Memory B cell (primary cell): ENCODE data around the gene RPL37A.
A peak's percentile ranks its signal among the peaks of the same experiment; 100 is the strongest.

Source experiments
- ATAC-seq: fragments of 150-1000 bp; cut with Tn5 transposase; 2 replicates; pipeline ENCODE4 v1.10.0; 2021; ENCODE audit warnings: low read depth, mild to moderate bottlenecking, moderate library complexity
- DNase-seq, 2 donors: peaks; one replicate each; pipeline ENCODE4 v3.0.0; 2022; ENCODE audit warnings: low spot score in 2 of 2
- H3K27ac Mint-ChIP-seq: one replicate; pipeline ENCODE4 v1.8.0; 2022; ENCODE audit warnings: mild to moderate bottlenecking, moderate library complexity, mixed read lengths
- H3K27me3 Mint-ChIP-seq: one replicate; pipeline ENCODE4 v1.8.0; 2022; ENCODE audit warnings: mixed read lengths
- H3K36me3 Mint-ChIP-seq: one replicate; pipeline ENCODE4 v1.8.0; 2022; ENCODE audit warnings: mild to moderate bottlenecking, mixed read lengths
- H3K4me1 Mint-ChIP-seq: one replicate; pipeline ENCODE4 v1.8.0; 2022; ENCODE audit warnings: mixed read lengths
- H3K4me3 Mint-ChIP-seq: one replicate; pipeline ENCODE4 v1.8.0; 2022; ENCODE audit warnings: mild to moderate bottlenecking, moderate library complexity, mixed read lengths
- H3K9me3 Mint-ChIP-seq: one replicate; pipeline ENCODE4 v1.8.0; 2022; ENCODE audit warnings: mixed read lengths

Gene RPL37A

DNA sequence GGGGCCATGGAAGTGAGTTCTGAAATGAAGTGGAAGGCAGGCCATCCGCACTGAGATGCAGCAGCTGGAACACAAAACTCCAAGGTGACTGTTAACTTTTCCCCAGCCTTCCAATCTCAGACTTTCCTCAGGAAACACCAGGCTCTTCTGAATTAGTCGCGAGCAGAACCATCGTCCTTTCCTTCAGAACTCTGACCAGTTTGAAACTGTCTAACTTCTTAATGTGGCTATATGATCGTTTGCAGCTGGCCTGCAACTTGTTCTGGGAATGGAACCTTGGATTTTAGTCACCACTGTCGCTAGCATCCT lies 620 bp upstream of the RPL37A start:
- H3K36me3 Mint-ChIP-seq: peaks cover 21% of the 10 kb centered on the region

DNA sequence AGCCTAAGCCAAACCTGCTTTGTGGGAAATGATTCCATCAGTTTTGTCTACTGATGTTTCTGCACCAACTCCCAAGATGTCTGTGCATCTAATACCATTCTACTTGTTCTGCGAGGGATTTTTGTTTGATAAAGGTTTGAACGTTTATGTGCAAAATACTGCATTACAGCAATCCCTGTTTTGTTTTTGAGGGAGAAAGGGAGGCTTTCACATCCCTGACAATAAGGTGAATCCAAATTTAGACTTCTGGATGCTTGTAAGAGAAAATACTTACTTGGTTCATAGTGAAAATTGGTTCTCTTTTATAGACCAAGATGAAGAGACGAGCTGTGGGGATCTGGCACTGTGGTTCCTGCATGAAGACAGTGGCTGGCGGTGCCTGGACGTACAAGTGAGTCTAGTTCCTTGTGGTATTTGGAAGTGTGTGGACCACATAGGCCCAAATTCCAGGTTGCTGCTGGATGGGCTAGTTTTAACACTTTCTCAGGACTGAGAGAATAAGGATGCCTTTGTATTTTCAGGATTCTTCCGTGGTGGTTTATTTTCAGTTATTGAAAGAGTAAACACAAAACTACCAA lies 1.1 kb downstream of the RPL37A start:
- ATAC-seq (no peak), DNase-seq (no peak)
- Mint-ChIP-seq H3K36me3 (peaks cover 29% of the 10 kb centered on the region), H3K4me1 (peaks cover 42% of the 10 kb centered on the region), H3K27ac (peak overlapping the region; percentile 97), H3K9me3 (no peaks in the 10 kb centered on the region), H3K27me3 (no peaks in the 10 kb centered on the region), H3K4me3 (peak overlapping the region; percentile 96)

More for the DNA sequence above, 620 bp upstream of the RPL37A start:
- H3K4me3 Mint-ChIP-seq: peak overlapping the region; percentile 96
- DNase-seq: no peak
- H3K9me3 Mint-ChIP-seq: no peaks in the 10 kb centered on the region
- peak overlapping the region; percentile 97 for H3K27ac Mint-ChIP-seq
- H3K27me3 Mint-ChIP-seq: no peaks in the 10 kb centered on the region
- no peak for ATAC-seq
- peaks cover 43% of the 10 kb centered on the region for H3K4me1 Mint-ChIP-seq

DNA sequence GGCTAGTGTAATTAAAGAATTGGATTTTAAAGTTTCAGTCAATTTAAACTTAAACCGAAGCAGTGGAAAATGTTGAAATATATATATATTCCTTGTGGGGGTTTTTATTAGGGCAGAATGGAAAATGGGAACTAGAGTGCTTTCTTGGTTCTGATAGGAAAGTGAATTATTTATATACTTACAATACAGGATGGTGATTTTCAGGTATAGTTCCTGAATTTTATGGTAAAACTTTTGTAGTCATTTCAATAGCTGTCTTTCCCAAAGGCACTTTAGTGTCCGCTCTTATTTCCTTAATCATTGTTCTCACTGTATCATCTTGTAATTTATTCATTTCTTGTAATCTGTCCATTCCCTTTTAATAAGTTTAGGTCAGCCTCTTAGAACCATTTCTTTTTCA lies 1.9 kb downstream of the RPL37A start:
- no peaks in the 10 kb centered on the region for H3K27me3 Mint-ChIP-seq
- DNase-seq (no peak), ATAC-seq (no peak)
- H3K4me3 Mint-ChIP-seq: peak overlapping the region; percentile 25
- H3K9me3 Mint-ChIP-seq: no peaks in the 10 kb centered on the region
- peak overlapping the region; percentile 97 for H3K27ac Mint-ChIP-seq
- H3K4me1 Mint-ChIP-seq: peaks cover 40% of the 10 kb centered on the region
- peaks cover 35% of the 10 kb centered on the region for H3K36me3 Mint-ChIP-seq

DNA sequence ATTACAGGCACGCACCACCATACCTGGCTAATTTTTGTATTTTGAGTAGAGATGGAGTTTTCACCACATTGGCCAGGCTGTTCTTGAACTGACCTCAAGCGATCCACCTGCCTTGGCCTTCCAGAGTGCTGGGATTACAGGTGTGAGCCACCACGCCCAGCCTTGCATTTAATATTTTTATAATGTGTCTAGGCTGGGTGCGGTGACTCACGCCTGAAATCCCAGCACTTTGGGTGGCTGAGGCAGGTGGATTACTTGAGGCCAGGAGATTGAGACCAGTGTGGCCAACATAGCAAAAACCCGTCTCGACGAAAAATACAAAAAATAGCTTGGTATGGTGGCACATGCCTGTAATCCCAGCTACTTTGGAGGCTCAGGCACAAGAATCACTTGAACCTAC lies 3.2 kb downstream of the RPL37A start:
- Mint-ChIP-seq H3K27me3 (no peaks in the 10 kb centered on the region), H3K36me3 (peaks cover 39% of the 10 kb centered on the region), H3K4me1 (peaks cover 41% of the 10 kb centered on the region), H3K4me3 (no peak overlapping the region), H3K9me3 (no peaks in the 10 kb centered on the region), H3K27ac (no peak overlapping the region)
- DNase-seq (no peak), ATAC-seq (no peak)

DNA sequence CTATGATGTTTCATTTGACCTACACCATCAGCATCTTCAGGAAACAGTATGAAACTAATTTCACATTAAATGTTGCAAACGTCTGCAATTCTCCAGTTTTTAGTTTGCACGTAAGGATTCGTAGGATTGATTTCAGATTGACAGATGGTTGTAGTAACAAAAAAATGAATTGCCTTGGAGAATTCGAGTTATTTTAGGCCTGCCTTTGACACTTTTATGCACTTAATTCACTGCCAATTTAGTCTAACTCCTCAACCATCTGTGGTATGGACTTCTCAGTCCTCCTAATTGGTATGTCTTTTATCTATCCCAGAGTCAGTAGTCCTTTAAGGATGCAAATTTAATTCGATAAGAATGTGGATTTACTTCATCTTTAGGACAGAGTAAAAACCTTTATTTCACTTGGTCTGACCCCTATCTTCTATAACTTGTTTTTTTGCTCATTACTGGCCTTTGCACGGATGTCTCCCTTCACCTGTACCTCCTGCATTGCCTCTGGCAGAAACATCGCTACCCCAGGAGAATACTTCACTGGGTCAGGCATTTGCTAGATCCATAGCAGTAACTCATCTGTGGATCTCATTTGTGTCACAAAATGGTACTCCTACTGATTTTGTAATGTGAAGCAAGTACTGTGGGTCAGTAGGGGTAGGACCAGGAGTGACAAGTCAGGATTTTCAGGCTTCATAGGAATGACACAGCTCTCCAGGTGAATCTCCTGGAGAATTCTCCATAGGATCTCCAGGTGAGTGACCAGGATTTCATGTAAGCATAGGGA lies 3.9 kb downstream of the RPL37A start:
- Mint-ChIP-seq H3K9me3 (no peaks in the 10 kb centered on the region), H3K27ac (no peak overlapping the region), H3K27me3 (no peaks in the 10 kb centered on the region), H3K4me3 (no peak overlapping the region), H3K4me1 (peaks cover 37% of the 10 kb centered on the region), H3K36me3 (peaks cover 40% of the 10 kb centered on the region)
- DNase-seq (no peak), ATAC-seq (no peak)

DNA sequence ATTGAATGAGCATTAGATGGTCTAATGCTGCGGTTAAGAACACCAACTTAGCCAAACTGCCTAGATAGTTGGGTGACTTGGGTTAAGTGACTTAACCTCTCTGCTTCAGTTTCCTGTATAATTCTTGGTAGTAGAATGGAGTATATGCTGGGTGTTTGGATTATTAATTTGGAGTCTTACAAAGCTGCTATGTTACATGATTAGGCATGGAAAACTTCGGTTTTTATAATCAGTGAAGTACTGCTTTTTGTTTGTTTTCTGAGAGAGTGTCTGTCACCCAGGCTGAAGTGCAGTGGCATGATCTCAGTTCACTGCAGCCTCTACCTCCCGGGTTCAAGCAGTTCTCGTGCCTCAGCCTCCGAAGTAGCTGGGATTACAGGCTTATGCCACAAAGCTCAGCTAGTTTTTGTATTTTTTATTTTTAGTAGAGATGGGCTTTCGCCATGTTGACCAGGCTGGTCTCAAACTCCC lies 4.5 kb downstream of the RPL37A start:
- Mint-ChIP-seq H3K4me3 (no peak overlapping the region), H3K9me3 (no peaks in the 10 kb centered on the region), H3K27me3 (no peaks in the 10 kb centered on the region), H3K4me1 (peaks cover 33% of the 10 kb centered on the region), H3K36me3 (peaks cover 43% of the 10 kb centered on the region), H3K27ac (no peak overlapping the region)
- ATAC-seq (no peak), DNase-seq (no peak)

DNA sequence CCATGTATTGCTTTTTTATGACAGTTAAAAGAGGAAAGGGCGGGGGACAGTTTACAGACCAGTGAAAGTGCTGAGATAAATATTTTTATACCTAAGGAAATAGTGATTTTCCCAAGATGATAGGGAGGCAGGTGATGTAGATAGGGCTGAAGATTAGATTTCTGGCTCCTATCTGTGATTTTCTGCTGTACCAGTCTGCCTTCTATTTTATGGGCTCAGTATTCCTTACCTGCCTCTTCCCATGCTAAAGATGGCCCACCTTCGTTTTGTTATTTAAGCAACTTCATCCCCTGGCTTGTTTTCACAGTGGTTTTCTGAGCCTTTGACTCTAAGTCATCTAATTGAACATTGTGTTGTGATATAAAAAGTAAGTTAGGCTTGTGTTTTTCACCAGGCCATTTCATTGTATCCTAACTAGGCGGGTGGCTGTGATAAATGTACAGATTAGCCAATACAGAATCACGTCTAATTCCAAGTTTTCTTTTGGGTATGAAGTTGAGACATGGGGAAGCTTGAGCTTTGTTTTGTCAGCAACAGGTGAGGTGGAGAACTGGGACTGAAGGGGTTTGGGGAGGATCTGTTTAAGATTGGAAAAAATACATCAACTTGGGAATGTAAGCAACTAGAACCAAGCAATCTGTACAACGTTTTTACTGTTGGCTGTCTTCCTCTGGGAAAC lies 5.2 kb downstream of the RPL37A start:
- Mint-ChIP-seq H3K9me3 (no peaks in the 10 kb centered on the region), H3K4me3 (no peak overlapping the region), H3K27ac (peak overlapping the region; percentile 21), H3K27me3 (no peaks in the 10 kb centered on the region), H3K4me1 (peaks cover 32% of the 10 kb centered on the region), H3K36me3 (peaks cover 44% of the 10 kb centered on the region)
- DNase-seq (no peak), ATAC-seq (no peak)

DNA sequence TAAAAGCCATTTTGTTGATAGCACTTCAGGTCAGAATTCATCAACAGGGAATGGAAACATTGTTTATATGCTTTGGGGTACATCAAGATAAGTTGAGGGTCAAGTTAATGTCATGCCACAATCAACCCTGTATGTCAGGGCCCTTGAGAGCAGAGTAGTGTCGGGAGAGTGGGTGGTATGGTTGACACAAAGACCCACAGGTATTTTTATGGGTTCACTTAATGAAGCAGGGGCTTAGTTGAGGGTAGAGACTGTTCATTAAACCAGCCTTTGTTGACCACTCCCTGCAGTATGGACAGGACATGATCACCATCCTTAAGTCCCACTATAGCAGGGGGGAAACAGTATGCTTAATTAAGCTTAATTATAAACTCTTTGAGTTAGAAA lies 5.7 kb downstream of the RPL37A start:
- DNase-seq (no peak), ATAC-seq (no peak)
- H3K4me3 Mint-ChIP-seq: no peak overlapping the region
- peak overlapping the region; percentile 21 for H3K27ac Mint-ChIP-seq
- H3K9me3 Mint-ChIP-seq: no peaks in the 10 kb centered on the region
- H3K27me3 Mint-ChIP-seq: no peaks in the 10 kb centered on the region
- H3K36me3 Mint-ChIP-seq: peaks cover 45% of the 10 kb centered on the region
- H3K4me1 Mint-ChIP-seq: peaks cover 28% of the 10 kb centered on the region

DNA sequence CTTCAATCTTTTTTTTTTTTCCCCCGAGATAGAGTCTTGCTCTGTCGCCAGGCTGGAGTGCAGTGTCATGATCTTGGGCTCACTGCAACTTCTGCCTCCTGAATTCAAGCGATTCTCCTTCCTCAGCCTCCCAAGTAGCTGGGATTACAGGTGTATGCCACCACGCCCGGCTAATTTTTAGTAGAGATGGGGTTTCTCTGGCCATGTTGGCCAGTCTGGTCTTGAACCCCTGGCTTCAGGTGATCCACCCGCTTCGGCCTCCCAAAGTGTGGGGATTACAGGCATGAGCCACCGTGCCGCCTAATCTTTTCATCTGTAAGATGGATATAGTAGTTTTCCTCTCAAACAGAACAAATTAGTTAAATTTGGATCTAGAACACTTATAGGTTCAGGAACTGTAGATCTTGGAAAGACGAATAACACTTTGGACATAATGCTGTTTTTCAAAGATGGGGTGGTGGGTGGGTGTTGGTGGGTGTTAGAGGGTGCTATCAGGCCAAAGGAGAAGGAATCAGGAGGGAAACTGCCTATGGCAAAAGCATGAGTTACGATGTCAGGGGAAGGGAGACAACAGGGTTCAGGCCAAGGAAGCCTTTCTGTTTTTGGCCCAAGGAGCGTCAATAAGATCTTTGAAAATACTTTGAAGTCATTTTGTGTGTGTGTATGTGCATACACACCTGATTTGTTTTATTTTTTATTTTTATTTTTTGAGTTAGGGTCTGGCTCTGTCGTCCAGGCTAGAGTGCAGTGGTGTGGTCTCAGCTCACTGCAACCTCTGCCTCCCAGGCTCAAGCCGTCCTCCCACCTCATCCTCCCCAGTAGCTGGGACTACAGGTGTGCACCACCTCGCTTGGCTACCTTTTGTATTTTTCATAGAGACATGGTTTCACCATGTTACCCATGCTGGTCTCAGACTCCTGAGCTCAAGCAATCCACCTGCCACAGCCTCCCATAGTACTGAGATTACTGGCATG lies 6.8 kb downstream of the RPL37A start:
- DNase-seq (no peak), ATAC-seq (no peak)
- H3K4me1 Mint-ChIP-seq: peaks cover 19% of the 10 kb centered on the region
- no peaks in the 10 kb centered on the region for H3K27me3 Mint-ChIP-seq
- H3K4me3 Mint-ChIP-seq: no peak overlapping the region
- peak overlapping the region; percentile 78 for H3K27ac Mint-ChIP-seq
- no peaks in the 10 kb centered on the region for H3K9me3 Mint-ChIP-seq
- H3K36me3 Mint-ChIP-seq: peaks cover 41% of the 10 kb centered on the region

DNA sequence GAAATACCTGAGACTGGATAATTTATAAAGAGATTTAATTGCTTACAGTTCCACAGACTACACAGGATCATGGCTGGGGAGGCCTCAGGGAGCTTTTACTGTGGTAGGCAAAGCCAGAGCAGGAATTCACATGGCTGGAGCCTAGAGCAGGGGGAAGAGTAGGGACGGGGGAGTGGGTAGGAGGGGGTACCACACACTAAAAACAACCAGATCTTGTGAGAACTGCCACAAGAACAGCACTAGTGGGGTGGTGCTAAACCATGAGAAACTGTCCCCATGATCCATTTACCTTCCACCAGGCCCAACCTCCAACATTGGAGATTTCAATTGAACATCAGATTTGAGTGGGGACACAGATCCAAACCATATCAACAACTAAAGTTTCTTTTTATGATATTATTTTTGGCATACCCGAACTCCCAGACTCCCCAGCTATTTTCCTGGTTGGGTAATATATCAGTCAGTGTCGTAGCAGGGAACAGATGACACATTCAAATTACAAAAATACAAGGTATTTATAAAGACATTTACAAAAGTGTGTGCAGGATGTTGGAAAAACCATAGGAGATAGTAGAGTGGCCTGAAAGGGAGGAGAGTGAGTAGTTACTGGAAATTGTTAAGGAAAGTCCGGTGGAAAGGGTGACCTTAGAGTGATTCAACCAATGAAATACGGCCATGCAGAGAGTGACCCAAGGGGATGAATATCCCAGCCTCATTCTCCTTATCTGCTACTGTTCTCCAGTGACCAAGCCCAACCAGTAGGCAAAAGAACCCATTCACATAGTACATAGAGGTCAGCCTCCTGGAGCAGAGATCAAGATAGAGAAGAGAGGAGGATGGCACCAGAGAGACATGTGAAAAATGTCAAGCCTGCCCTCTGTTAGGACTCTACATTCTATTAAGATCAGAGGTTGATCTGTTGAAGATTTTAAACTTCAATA lies 8.8 kb downstream of the RPL37A start:
- DNase-seq: no peak
- Mint-ChIP-seq H3K4me1 (peaks cover 18% of the 10 kb centered on the region), H3K27me3 (no peaks in the 10 kb centered on the region), H3K9me3 (no peaks in the 10 kb centered on the region), H3K4me3 (no peak overlapping the region), H3K36me3 (peaks cover 32% of the 10 kb centered on the region), H3K27ac (no peak overlapping the region)
- ATAC-seq: no peak

DNA sequence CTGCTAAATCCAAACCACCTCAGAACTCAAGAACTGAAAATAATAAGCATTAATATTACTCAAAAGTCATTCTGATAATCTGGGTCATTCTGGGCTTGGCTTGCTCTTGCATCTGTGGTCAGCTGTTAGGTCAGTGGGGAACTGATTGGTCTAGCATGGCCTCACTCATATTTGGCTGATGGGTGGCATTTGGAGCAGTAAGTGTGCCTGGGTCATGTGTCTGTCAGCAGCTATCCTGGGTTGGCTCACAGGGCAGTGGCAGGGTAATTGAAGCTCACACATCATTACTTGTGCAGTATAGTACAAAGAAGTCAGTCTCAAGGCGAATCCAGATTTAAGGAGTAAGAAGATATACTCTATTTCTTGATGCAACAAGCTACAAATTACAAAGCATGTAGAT lies 9.6 kb downstream of the RPL37A start:
- Mint-ChIP-seq H3K27me3 (no peaks in the 10 kb centered on the region), H3K27ac (no peak overlapping the region), H3K9me3 (no peaks in the 10 kb centered on the region), H3K4me3 (no peak overlapping the region), H3K36me3 (peaks cover 26% of the 10 kb centered on the region), H3K4me1 (peaks cover 14% of the 10 kb centered on the region)
- ATAC-seq (no peak), DNase-seq (no peak)

DNA sequence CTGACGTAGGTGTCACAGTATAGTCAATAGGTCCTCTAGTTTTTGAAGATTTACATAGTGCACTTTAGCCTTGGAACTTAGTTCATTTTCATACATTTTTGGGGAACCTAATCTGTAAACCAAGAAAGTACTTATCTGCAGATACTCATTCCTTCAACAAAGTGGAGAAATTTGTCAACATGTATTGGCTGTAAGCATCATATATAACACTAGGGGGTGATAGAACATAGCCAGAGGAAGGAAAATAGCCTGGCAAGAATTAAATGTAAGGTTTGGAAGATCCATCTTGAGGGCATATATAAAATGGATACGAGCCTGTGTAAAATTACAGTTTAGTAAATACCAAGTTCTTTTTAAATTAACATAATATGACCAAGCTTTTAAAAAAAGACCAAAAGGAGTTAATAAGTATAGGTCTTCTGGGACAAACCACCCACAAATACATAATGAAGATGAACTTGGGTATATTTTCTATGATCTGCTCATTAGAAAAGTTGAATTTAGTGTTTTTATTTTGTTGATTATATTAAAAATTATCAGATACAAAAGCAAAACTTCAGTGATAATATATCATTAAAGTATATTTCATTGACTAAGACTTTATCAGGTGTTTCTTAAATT lies 18.2 kb downstream of the RPL37A start:
- no peak overlapping the region for H3K27ac Mint-ChIP-seq
- ATAC-seq: no peak
- no peaks in the 10 kb centered on the region for H3K27me3 Mint-ChIP-seq
- no peak for DNase-seq
- H3K9me3 Mint-ChIP-seq: no peaks in the 10 kb centered on the region
- H3K4me3 Mint-ChIP-seq: no peak overlapping the region
- no peaks in the 10 kb centered on the region for H3K36me3 Mint-ChIP-seq
- H3K4me1 Mint-ChIP-seq: peaks cover 2% of the 10 kb centered on the region
